Stimulated activated CD8-positive, alpha-beta memory T cell treated with anti-CD3 and anti-CD28 coated beads, Interleukin-4, amount 100 ng/mL, for 48 hours (primary cell): Measurements from ENCODE around the gene SAMD4B.
"Not testable (repeated sequence)": the region's sequence is repeated elsewhere in the genome, so short reads cannot be mapped to it uniquely, and the experiment has no call there.

Experiments used
- DNase-seq: peaks from one replicate; pipeline ENCODE4 v3.0.0-alpha.2; 2020

The SAMD4B gene

GRCh38 chr19:39341719-39342604 is at the start of gene SAMD4B:
Gene SAMD4B, plus strand, starts transcription at chr19:39342421. Its CDS starts 14,473 bp downstream, at chr19:39356894.
- peak; percentile 98 for DNase-seq

GRCh38 chr19:39293394-39293793 is 48.8 kb upstream of the SAMD4B start:
- DNase-seq: no peak

DNA sequence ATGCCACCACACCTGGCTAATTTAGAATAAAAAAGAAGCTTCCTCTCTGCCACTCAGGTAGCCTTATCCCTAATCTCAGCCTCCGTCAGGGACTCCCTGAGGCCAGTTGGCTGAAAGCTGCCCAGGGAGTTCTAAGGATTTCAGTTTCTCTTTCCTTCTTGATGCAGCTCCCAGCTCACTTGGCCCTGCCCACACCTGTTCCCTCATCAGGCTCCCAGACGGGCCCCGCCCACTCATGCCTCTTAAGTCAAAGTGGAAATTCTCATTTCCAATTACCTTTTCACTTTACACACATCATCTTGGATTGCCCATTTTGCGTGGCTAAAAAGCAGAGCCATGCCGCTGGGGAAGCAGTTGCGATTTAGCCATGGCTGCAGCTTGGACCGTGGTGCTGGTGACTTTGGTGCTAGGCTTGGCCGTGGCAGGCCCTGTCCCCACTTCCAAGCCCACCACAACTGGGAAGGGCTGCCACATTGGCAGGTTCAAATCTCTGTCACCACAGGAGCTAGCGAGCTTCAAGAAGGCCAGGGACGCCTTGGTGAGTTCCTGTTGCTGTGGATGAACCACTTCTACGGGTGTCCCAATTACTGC is 46.1 kb upstream of the SAMD4B start, which contains the start of gene IFNL1:
Gene IFNL1 (plus strand): TSS at position 353 of the 591 bp plus-strand sequence. CDS start 15 bp downstream, at position 368.
- DNase-seq: no peak

DNA sequence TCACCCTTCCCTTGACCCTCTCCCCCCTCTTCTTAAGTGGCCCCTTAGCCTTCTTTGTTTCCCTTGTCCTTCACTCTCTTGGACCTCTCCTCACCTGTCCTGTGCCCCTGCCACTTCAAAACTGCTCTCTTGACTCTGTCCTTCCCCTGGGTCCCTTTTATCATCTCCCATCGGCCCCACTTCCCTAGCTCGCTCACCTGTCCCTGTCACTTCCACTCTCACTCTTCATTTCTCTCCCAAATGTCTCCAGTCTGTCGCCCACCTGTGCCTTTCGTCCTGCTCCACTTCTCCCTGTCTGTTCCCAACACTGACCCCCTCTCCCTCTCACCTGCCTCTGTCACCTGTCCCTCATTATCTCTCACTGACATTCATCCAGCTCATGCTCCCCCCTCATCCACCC is 45.3 kb upstream of the SAMD4B start:
- DNase-seq: no peak

GRCh38 chr19:39297931-39298634 is 44.1 kb upstream of the SAMD4B start:
- peak; percentile 68 for DNase-seq

DNA sequence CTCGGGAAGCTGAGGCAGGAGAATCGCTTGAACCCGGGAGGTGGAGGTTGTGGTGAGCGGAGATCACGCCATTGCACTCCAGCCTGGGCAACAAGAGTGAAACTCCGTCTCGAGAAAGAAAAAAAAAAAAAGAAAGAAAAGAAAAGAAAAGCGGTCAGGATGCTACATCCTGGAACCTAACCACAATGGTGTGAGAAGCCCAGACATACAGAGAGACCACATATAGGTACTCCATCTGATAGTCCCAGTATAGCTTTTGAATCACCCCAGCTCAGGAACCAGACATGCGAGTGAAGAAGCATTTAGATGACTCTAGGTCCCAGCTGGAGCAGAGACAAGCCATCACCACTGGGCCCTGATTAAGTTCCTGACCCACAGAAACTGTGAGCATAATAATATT is 42.8 kb upstream of the SAMD4B start:
- no peak for DNase-seq

GRCh38 chr19:39299832-39300231 is 42.4 kb upstream of the SAMD4B start:
- no peak for DNase-seq

- no peak for DNase-seq
These were observed 41.2 kb upstream of the SAMD4B start for GRCh38 chr19:39301021-39301420.

- no peak for DNase-seq
These were observed 40.7 kb upstream of the SAMD4B start for GRCh38 chr19:39301562-39301961.

- no peak for DNase-seq
These were observed 38.6 kb upstream of the SAMD4B start for GRCh38 chr19:39303373-39304184.

DNA sequence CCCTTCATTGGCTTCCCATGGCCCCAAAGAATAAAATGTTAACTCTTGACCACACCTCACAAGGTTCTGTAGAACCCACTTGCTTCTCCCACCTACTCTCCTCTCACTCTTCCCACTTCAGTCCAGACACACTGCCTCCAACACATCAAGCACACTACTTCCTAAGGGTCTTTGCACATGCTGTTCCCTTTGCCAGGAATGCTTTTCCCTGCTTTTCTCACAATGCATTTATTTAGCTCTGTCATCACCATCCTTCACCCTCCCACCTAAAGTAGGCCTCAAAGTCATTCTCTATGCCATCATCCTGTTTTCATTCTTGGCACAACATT is 38.1 kb upstream of the SAMD4B start:
- DNase-seq: no peak

DNA sequence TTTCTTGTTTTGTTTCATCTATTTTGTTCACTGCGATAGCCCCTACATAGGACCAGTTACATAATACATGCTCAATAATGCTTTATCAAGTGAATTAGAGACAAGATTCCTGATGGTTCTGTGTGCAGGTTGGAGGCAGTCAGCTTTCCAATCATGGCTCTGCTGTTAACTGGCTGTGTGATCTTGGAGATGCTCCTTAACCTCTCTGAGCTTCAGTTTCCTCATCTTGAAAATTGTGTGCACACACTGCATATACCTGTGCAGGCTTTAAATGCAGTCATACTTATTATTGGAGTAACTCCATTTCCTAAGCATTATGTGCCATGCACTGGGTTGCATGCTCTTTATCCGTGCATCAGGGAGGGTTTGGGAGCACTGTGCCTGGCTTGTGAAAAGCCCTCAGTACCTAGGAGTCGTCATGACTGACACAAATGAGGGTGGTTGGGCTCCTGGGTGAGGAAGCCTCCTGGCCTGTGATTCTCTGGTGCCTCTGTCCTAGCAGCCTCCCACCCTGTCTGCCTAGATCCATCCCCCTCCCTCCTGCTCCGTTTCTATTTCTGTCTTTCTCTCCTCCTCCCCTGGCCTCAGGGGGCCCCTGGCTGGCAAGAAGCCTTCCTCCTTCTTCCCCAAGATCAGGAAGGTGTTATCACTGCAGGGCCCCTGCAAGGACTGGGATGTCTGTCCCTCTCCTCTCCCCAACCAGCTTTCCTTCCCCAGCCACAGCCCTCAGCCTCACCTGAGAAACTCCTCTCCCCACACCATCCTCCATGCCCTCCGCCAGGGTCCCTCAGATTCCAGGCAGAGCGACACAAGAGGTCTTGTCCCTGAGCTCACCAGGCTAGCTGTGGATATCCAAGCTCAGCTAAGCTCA is 37.3 kb upstream of the SAMD4B start:
- DNase-seq: no peak

- DNase-seq: no peak
These were observed 36.1 kb upstream of the SAMD4B start for GRCh38 chr19:39306075-39306474.

DNA sequence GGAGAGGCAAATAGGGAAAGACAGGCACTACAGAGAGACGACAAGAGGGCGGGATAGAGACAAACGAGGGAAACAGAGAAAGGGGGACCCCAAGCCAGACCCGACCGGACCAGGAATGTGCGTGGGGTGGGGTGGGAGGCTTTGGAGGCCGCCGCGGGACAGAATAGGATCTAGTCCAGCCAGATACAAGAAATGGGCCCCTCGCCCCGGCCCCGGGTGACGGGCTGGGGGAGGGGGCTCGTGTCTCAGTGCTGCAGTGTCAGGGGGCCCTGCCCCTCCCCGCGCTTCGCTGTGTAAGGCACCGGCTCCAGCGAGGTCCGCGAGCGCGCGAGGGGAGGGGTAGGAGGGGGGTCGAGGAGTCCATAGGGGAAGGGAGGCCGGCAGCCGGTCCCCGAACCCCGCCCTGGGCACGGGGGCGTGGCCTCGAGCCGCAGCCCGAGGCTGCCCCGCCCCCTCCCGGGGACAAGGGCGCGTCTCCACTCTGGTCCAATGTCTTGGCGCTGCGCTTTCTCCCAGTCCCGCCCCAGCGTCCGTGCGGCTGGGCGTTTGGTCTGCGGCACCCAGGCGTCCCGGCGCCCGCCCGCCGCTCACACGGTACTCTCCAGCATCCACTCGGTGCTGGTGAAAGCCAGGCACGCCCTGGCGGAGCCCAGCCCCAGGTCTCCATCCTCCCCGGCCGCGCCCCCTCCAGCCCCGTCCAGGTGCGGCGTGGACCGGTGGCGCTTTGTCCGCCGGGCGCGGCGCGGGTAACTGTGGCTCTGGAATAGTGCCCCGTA is 35.0 kb upstream of the SAMD4B start:
- DNase-seq: no peak

DNA sequence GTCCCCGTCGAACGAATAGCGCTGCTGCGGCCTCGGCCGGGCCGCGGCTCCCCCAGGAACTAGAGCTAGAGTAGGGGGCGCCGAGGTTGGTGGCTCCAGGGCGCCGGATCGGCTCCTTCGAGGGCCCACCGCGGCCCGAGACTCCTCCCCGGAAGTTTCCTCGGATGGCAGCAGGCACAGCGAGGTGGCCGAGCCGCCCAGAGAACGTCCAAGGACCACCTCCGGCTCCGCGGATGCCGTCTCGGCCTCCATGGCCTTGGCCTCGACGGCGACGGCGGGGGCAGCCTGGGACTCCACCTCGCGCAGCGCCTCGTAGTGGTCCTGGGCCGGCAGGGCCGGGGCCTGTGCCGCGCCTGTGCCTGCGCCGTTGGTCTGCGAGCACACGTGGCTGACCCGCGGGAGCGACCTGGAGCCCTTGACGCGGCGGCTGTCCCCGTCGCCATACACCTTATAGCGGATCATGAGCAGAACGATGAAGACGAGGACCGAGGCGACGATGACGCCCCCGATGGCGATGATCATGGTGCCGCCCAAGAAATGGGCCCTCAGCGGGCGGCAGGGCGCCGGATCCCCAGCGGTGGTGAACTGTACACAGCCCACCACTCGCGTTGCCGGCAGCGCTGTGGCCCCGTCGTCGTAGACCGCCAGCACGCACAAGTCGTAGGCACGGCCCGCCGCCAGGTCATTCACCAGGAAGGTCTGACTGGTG is 34.2 kb upstream of the SAMD4B start:
- no peak for DNase-seq

DNA sequence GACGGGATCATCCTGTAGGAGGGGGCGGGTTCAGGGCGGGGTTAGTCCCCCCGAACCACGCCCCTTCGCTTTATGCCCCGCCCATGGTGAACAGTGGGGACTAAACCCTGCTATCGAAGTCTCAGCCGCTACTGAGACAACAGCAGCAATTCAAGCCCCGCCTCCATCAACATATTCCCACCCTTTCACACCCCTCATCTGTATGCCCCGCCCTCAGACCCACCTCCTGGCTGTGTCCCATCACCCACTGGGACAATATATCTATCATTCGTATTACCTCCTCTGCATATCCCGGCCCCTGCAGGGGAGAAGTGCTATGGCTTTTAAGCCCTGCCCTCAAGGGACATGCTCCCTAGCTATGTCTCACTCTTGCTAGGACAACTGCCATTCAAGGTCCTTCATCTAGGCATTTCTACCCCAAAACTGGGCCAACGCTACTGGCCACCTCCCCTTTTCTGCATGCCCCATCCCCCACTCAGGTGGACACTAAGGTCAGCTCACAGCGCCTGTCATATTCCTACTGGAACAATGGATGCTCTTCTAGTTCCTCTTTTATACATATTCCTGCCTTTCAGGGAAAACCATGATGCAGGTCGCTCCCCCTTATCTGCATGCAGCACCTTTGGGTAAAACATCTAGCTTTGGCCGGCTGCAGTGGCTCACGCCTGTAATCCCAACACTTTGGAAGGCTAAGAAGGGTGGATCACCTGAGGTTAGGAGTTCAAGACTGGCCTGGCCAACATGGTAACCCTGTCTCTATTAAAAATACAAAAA is 33.5 kb upstream of the SAMD4B start:
- DNase-seq: no peak

- DNase-seq: not testable (repeated sequence)
These were observed 32.9 kb upstream of the SAMD4B start for GRCh38 chr19:39309305-39309670.

- no peak for DNase-seq
These were observed 31.5 kb upstream of the SAMD4B start for GRCh38 chr19:39310558-39311311.
